ENCODE data around the gene USP37.

USP37 gene

DNA sequence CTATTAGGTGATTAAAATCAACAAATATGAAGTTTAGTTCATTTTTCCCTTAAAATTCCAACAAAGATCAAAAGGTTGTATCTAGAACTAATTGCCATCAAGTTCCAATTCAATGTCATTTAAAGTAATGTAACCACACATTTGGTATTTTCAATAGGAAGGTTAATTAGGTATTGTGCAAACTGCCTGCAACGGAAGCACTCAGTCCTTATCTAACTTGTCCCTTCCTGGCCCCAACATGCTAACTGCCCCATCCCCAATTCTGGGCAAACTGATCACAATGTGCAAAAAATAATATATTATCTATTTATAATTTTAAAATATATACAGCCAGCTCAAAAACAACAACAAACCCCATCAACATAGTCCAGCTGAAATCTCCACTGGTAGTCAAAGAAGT, 116.1 kb downstream of the USP37 start:
- H3K4me2 ChIP-seq (ENCODE audit: low read length): no peak overlapping the region
- no peaks in the 10 kb centered on the region for H4K20me1 ChIP-seq (ENCODE audit: insufficient read depth, low read length)
- H3F3A ChIP-seq (ENCODE audit: insufficient read depth, low read length): no peaks in the 10 kb centered on the region
- H3K9me3 ChIP-seq (ENCODE audit: low read length): peaks cover 7% of the 10 kb centered on the region
- H3K27me3 ChIP-seq (ENCODE audit: insufficient read depth, low read length): no peaks in the 10 kb centered on the region
- no peak overlapping the region for H3K27ac ChIP-seq (ENCODE audit: low read depth, low read length, poor library complexity, severe bottlenecking)
- TF ChIP-seq, protein P1, sequence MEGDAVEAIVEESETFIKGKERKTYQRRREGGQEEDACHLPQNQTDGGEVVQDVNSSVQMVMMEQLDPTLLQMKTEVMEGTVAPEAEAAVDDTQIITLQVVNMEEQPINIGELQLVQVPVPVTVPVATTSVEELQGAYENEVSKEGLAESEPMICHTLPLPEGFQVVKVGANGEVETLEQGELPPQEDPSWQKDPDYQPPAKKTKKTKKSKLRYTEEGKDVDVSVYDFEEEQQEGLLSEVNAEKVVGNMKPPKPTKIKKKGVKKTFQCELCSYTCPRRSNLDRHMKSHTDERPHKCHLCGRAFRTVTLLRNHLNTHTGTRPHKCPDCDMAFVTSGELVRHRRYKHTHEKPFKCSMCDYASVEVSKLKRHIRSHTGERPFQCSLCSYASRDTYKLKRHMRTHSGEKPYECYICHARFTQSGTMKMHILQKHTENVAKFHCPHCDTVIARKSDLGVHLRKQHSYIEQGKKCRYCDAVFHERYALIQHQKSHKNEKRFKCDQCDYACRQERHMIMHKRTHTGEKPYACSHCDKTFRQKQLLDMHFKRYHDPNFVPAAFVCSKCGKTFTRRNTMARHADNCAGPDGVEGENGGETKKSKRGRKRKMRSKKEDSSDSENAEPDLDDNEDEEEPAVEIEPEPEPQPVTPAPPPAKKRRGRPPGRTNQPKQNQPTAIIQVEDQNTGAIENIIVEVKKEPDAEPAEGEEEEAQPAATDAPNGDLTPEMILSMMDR (IDR thresholded peaks at IDR 0.05; ENCODE audit: low read length): no peak
- H2AFZ ChIP-seq (ENCODE audit: low read length): no peak overlapping the region
- H3K9me2 ChIP-seq (ENCODE audit: low read depth, low read length): no peaks in the 10 kb centered on the region
- no peaks in the 10 kb centered on the region for H3K4me1 ChIP-seq (ENCODE audit: insufficient read depth, low read length, severe bottlenecking)
- H3K79me2 ChIP-seq (ENCODE audit: insufficient read depth, low read length): no peaks in the 10 kb centered on the region
- H3K4me3 ChIP-seq (ENCODE audit: low read depth, low read length, poor library complexity, severe bottlenecking): no peak overlapping the region
- H3K9ac ChIP-seq (ENCODE audit: low read length): no peak overlapping the region
- peaks cover 75% of the 10 kb centered on the region for H3K36me3 ChIP-seq (ENCODE audit: insufficient read depth, low read length)

DNA sequence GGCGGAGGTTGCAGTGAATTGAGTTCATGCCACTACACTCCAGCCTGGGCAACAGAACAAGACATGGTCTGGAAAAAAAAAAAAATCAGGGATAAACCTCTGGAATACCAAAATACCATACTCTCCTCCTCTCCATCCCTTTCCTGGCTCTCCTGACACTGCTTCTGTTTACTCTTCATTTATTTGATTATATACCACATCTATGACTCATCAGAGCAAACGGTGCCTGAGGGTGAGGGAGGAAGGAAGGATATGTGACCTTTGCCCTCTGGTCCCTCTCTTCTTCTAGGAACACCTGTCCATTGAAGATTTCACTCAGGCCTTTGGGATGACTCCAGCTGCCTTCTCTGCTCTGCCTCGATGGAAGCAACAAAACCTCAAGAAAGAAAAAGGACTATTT, 119.2 kb downstream of the USP37 start:
- no peaks in the 10 kb centered on the region for H3K9me2 ChIP-seq (ENCODE audit: low read depth, low read length)
- H3K4me3 ChIP-seq (ENCODE audit: low read depth, low read length, poor library complexity, severe bottlenecking): no peak overlapping the region
- no peak overlapping the region for H2AFZ ChIP-seq (ENCODE audit: low read length)
- H3F3A ChIP-seq (ENCODE audit: insufficient read depth, low read length): no peaks in the 10 kb centered on the region
- H4K20me1 ChIP-seq (ENCODE audit: insufficient read depth, low read length): no peaks in the 10 kb centered on the region
- H3K27ac ChIP-seq (ENCODE audit: low read depth, low read length, poor library complexity, severe bottlenecking): no peak overlapping the region
- no peaks in the 10 kb centered on the region for H3K79me2 ChIP-seq (ENCODE audit: insufficient read depth, low read length)
- H3K4me1 ChIP-seq (ENCODE audit: insufficient read depth, low read length, severe bottlenecking): no peaks in the 10 kb centered on the region
- no peak overlapping the region for H3K4me2 ChIP-seq (ENCODE audit: low read length)
- H3K36me3 ChIP-seq (ENCODE audit: insufficient read depth, low read length): peaks cover 46% of the 10 kb centered on the region
- no peaks in the 10 kb centered on the region for H3K9me3 ChIP-seq (ENCODE audit: low read length)
- TF ChIP-seq EZH2 (IDR thresholded peaks at IDR 0.05; ENCODE audit: borderline replicate concordance, low read length): no peak
- TF ChIP-seq, protein P1 (IDR thresholded peaks at IDR 0.05; ENCODE audit: low read length): no peak
- no peak overlapping the region for H3K9ac ChIP-seq (ENCODE audit: low read length)
- no peaks in the 10 kb centered on the region for H3K27me3 ChIP-seq (ENCODE audit: insufficient read depth, low read length)

DNA sequence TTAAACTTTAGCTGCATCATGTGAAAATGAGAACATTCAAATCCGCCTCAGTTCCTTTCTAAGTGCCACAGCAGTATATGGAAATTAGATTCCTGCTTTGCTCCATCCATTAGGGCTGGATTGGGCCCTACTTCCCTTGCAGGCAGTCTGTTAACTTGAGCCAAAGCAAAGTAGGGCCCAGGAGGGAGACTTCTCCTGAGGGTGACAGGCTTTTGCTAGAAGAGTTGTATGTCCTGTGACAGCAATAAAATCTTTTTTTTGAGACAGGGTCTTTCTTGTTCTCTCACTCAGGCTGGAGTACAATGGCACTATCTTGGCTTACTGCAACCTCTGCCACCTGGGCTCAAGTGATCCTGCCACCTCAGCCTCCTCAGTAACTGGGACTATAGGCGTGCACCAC, 121.1 kb downstream of the USP37 start:
- Histone ChIP-seq H3K4me3 (ENCODE audit: low read depth, low read length, poor library complexity, severe bottlenecking) (no peak overlapping the region), H3K9me2 (ENCODE audit: low read depth, low read length) (no peaks in the 10 kb centered on the region), H2AFZ (ENCODE audit: low read length) (no peak overlapping the region), H3K27ac (ENCODE audit: low read depth, low read length, poor library complexity, severe bottlenecking) (no peak overlapping the region), H3K9ac (ENCODE audit: low read length) (no peak overlapping the region), H3K36me3 (ENCODE audit: insufficient read depth, low read length) (peaks cover 29% of the 10 kb centered on the region), H3K4me1 (ENCODE audit: insufficient read depth, low read length, severe bottlenecking) (no peaks in the 10 kb centered on the region), H3F3A (ENCODE audit: insufficient read depth, low read length) (no peaks in the 10 kb centered on the region), H3K4me2 (ENCODE audit: low read length) (no peak overlapping the region), H3K79me2 (ENCODE audit: insufficient read depth, low read length) (no peaks in the 10 kb centered on the region), H3K27me3 (ENCODE audit: insufficient read depth, low read length) (no peaks in the 10 kb centered on the region), H3K9me3 (ENCODE audit: low read length) (no peaks in the 10 kb centered on the region), H4K20me1 (ENCODE audit: insufficient read depth, low read length) (no peaks in the 10 kb centered on the region)
- TF ChIP-seq, protein P1 (IDR thresholded peaks at IDR 0.05; ENCODE audit: low read length): no peak
- TF ChIP-seq EZH2 (IDR thresholded peaks at IDR 0.05; ENCODE audit: borderline replicate concordance, low read length): no peak

All from OCI-LY1 (cell line).